ENCODE measurements around the gene ITM2B.

- TF ChIP-seq CTCF (IDR thresholded peaks at IDR 0.05) (no peak), POLR2A (IDR thresholded peaks at IDR 0.05) (no peak)
Observed at GRCh38 chr13:48296528-48296927, 63.5 kb downstream of the ITM2B start.

Data from adrenal gland (tissue), 5 donors.